CD14-positive monocyte (primary cell): Measurements from ENCODE around the gene ZNF879. TPM values are rescaled to one million over a fixed set of nuclear protein-coding genes. Genes with fewer than 3 reads are reported as not detected.

ENCODE experiments used
- DNase-seq, 3 donors: peaks; one replicate each; pipeline ENCODE4 v3.0.0-alpha.2; 2011 to 2022
- H2AFZ ChIP-seq: 2 replicates; pipeline ENCODE4 v1.6.0; 2012; ENCODE audit warnings: mild to moderate bottlenecking, low read depth, low read length, inconsistent platforms; ENCODE audit not compliant: insufficient read depth, poor library complexity, severe bottlenecking
- H3K27ac ChIP-seq, 2 donors: 1 replicate in 1 of 2; 2 replicates in 1 of 2; pipeline ENCODE4 v1.5.1; 2012 to 2013; ENCODE audit warnings: low read length in 2 of 2, control low read depth in 1 of 2, inconsistent platforms in 1 of 2, low read depth in 1 of 2, mild to moderate bottlenecking in 1 of 2
- H3K27me3 ChIP-seq, 2 donors: one replicate each; pipeline versions ENCODE4 v1.6.0 to v1.6.1; 2011 to 2013; ENCODE audit warnings: low read length in 2 of 2; ENCODE audit not compliant: control insufficient read depth in 2 of 2, insufficient read depth in 2 of 2
- H3K36me3 ChIP-seq, 2 donors: replicated peaks in 1 of 2; 1 replicate in 1 of 2; 2 replicates in 1 of 2; pipeline versions ENCODE4 v1.5.1 to v1.6.1; 2012 to 2013; ENCODE audit warnings: low read length in 2 of 2, control low read depth in 1 of 2, inconsistent platforms in 1 of 2, mild to moderate bottlenecking in 1 of 2; ENCODE audit not compliant: insufficient read depth in 2 of 2, control insufficient read depth in 1 of 2
- H3K4me1 ChIP-seq, 2 donors: 1 replicate in 1 of 2; 2 replicates in 1 of 2; pipeline versions ENCODE4 v1.5.1 to v1.6.1; 2012 to 2013; ENCODE audit warnings: low read length in 2 of 2, control low read depth in 1 of 2, inconsistent platforms in 1 of 2, mild to moderate bottlenecking in 1 of 2, moderate library complexity in 1 of 2; ENCODE audit not compliant: insufficient read depth in 2 of 2, control insufficient read depth in 1 of 2
- H3K4me2 ChIP-seq: replicated peaks from 2 replicates; pipeline ENCODE3; 2012; ENCODE audit warnings: low read length, moderate library complexity, mild to moderate bottlenecking; ENCODE audit not compliant: poor library complexity, severe bottlenecking; ENCODE audit errors: extremely low read depth
- H3K4me3 ChIP-seq, 3 experiments: fragments of 200-600 bp in 1 of 3; sonication (generic) in 1 of 3; replicated peaks in 1 of 3; 1 replicate in 2 of 3; 2 replicates in 1 of 3; pipeline ENCODE4 v1.5.1; 2011 to 2013; ENCODE audit warnings: low read length in 3 of 3, mild to moderate bottlenecking in 3 of 3, control low read depth in 2 of 3, low read depth in 2 of 3, inconsistent platforms in 1 of 3, moderate library complexity in 1 of 3
- H3K79me2 ChIP-seq: 2 replicates; pipeline ENCODE4 v1.6.0; 2012; ENCODE audit warnings: mild to moderate bottlenecking, control low read depth, inconsistent platforms, low read length, moderate library complexity; ENCODE audit not compliant: insufficient read depth
- H3K9ac ChIP-seq: 2 replicates; pipeline ENCODE4 v1.6.0; 2017; ENCODE audit warnings: low read length, mild to moderate bottlenecking; ENCODE audit not compliant: insufficient read depth, poor library complexity, severe bottlenecking
- H3K9me3 ChIP-seq, 2 donors: replicated peaks in 1 of 2; 1 replicate in 1 of 2; 2 replicates in 1 of 2; pipeline versions ENCODE4 v1.5.1 to v1.6.1; 2012 to 2013; ENCODE audit warnings: low read length in 2 of 2, control low read depth in 1 of 2; ENCODE audit not compliant: control insufficient read depth in 1 of 2, insufficient read depth in 1 of 2
- H4K20me1 ChIP-seq: 2 replicates; pipeline ENCODE4 v1.6.0; 2012; ENCODE audit warnings: mild to moderate bottlenecking, low read length, control low read depth, moderate library complexity; ENCODE audit not compliant: insufficient read depth
- H3K27ac Mint-ChIP-seq, 7 donors: one replicate each; pipeline ENCODE4 v1.8.0; 2020; ENCODE audit warnings: mild to moderate bottlenecking in 7 of 7, mixed read lengths in 7 of 7, moderate library complexity in 6 of 7, inconsistent platforms in 2 of 7
- H3K27me3 Mint-ChIP-seq, 3 donors: one replicate each; pipeline ENCODE4 v1.8.0; 2021 to 2022; ENCODE audit warnings: low read depth in 3 of 3, mild to moderate bottlenecking in 3 of 3, mixed read lengths in 3 of 3, moderate library complexity in 3 of 3, inconsistent platforms in 1 of 3
- H3K36me3 Mint-ChIP-seq, 2 donors: one replicate each; pipeline ENCODE4 v1.8.0; 2020; ENCODE audit warnings: mixed read lengths in 2 of 2, inconsistent platforms in 1 of 2, mild to moderate bottlenecking in 1 of 2
- H3K4me1 Mint-ChIP-seq: one replicate; pipeline ENCODE4 v1.8.0; 2020; ENCODE audit warnings: mild to moderate bottlenecking, mixed read lengths
- H3K4me3 Mint-ChIP-seq, 2 donors: one replicate each; pipeline ENCODE4 v1.8.0; 2020; ENCODE audit warnings: mild to moderate bottlenecking in 2 of 2, mixed read lengths in 2 of 2, moderate library complexity in 1 of 2
- H3K9me3 Mint-ChIP-seq, 7 donors: one replicate each; pipeline ENCODE4 v1.8.0; 2020 to 2022; ENCODE audit warnings: mixed read lengths in 7 of 7, mild to moderate bottlenecking in 6 of 7, moderate library complexity in 6 of 7, inconsistent platforms in 2 of 7
- CTCF ChIP-seq: fragments of 200-600 bp; IDR thresholded peaks from one replicate; pipeline ENCODE4 v1.8.0; 2022; ENCODE audit warnings: antibody characterized with exemption, mild to moderate bottlenecking
- WGBS: methylation state at CpG from one replicate; pipeline ENCODE4 v1.1.5; 2013; ENCODE audit warnings: missing lambda C conversion rate; ENCODE audit not compliant: insufficient coverage; 5-methylcytosine and 5-hydroxymethylcytosine counted together
- intact Hi-C, 2 donors: fragments of 100-400 bp; cut with micrococcal nuclease; formaldehyde crosslinking; loops; one replicate each; pipeline versions ENCODE4 v1.15.0 to v1.15.1; 2023
- polyA minus RNA-seq: library from RNA; depleted of rRNA, polyadenylated mRNA; stranded (reverse); fragments of >200 nt; gene quantifications from 2 replicates; pipeline ENCODE4 v1.2.3, GENCODE V29; 2012
- polyA plus RNA-seq, 3 donors: library from polyadenylated mRNA; depleted of rRNA in 1 of 3; unstranded in 2 of 3; stranded (reverse) in 1 of 3; fragments of 300-500 nt in 2 of 3; fragments of >200 nt in 1 of 3; fragmentation: Illumina TruSeq in 2 of 3; gene quantifications; 1 replicate in 2 of 3; 2 replicates in 1 of 3; pipeline ENCODE4 v1.2.3, GENCODE V29; 2012 to 2021
- total RNA-seq, 12 experiments: library from RNA in 1 of 12; stranded (reverse) in 1 of 12; fragments of 120-200 nt in 1 of 12; gene quantifications; one replicate each; pipeline ENCODE4 v1.2.4 and lab custom pipeline; 2013 to 2026; ENCODE audit warnings: mixed read lengths in 6 of 12, inconsistent platforms in 1 of 12

ZNF879 gene
- 3.9 TPM for total RNA-seq (2013)
- polyA plus RNA-seq, result 1 to 10 TPM in 1 of 3 donors, under 1 TPM in 2; 0.61 to 1.4 (median 0.71) TPM
- 1.2 TPM in 2 replicates for polyA minus RNA-seq
- 0.75 to 6.6 (median 2.7) reads per million in 11 experiments for total RNA-seq (lab: John Stamatoyannopoulos, UW)

- Histone ChIP-seq H2AFZ (peak within 1 kb of the TSS; percentile 98), H3K9me3 (peaks cover 44 to 50% of the 10 kb centered on the region in 2 donors)
Observed at GRCh38 chr5:179023528-179024189, at the start of gene ZNF879. TSS of gene ZNF879 (plus strand) at chr5:179023804. CDS start at chr5:179025005, 1,201 bp downstream.

More at GRCh38 chr5:179023528-179024189, at the start of gene ZNF879:
- Histone ChIP-seq H3K27ac (peak within 1 kb of the TSS in 1 of 2 donors; percentile 65), H3K4me1 (peaks cover 13 to 14% of the 10 kb centered on the region in 2 donors), H3K4me2 (peak within 1 kb of the TSS; percentile 87), H3K4me3 (peak within 1 kb of the TSS; percentile 44 to 87 (median 46)), H3K79me2 (no peaks in the 10 kb centered on the region), H3K27me3 (no peaks in the 10 kb centered on the region), H3K9ac (peak within 1 kb of the TSS; percentile 79), H4K20me1 (no peaks in the 10 kb centered on the region), H3K36me3 (peaks cover 24 to 30% of the 10 kb centered on the region in 2 donors)
- Mint-ChIP-seq H3K27ac (peak within 1 kb of the TSS in 5 of 7 donors; percentile 46 to 87 (median 79)), H3K4me1 (peaks cover 15% of the 10 kb centered on the region), H3K27me3 (peaks cover 3 to 7% (median 7%) of the 10 kb centered on the region in 3 donors), H3K36me3 (peaks cover 29 to 37% of the 10 kb centered on the region in 2 donors), H3K9me3 (peaks cover 32 to 70% (median 63%) of the 10 kb centered on the region in 7 donors), H3K4me3 (peak within 1 kb of the TSS; percentile 93 to 98)
- intact Hi-C loops, result loop anchor here (5.0 kb wide), 1 partner anchor 291 kb away; the partner anchor contains the start of gene ZNF354A (in 2 of the 2)
- no peak for TF ChIP-seq CTCF
- DNase-seq, result peak; percentile 88 to 93 (median 91)
- WGBS, result under 1% methylated on average over 69 of the region's 72 CpGs
